GM12892 (cell line): ENCODE results near the gene ZDHHC5.

Experiments used
- POLR2A ChIP-seq: IDR thresholded peaks from 2 replicates; pipeline ENCODE4 v1.6.1; 2011; ENCODE audit warnings: low read depth, low read length, control low read depth
- POLR2AphosphoS5 ChIP-seq: IDR thresholded peaks from 2 replicates; pipeline ENCODE4 v1.6.1; 2011; ENCODE audit warnings: low read depth, low read length, control low read depth
- TAF1 ChIP-seq: IDR thresholded peaks from 2 replicates; pipeline ENCODE4 v1.6.1; 2011; ENCODE audit warnings: low read depth, mild to moderate bottlenecking, control low read depth, low read length, borderline replicate concordance

GRCh38 chr11:57742087-57742452 lies 74.2 kb downstream of the ZDHHC5 start:
- TF ChIP-seq POLR2AphosphoS5 (no peak), POLR2A (no peak), TAF1 (no peak)
